ENCODE results near the gene CCDC107.

CCDC107 gene

GRCh38 chr9:35615981-35616680, 42.0 kb upstream of the CCDC107 start:
- Histone ChIP-seq H3K36me3 (ENCODE audit: insufficient read depth, low read length) (peaks cover 46% of the 10 kb centered on the region; the same call in 1 of the 2 replicates), H3K9ac (ENCODE audit: low read length) (peak overlapping the region; percentile 93), H3K9me2 (ENCODE audit: low read depth, low read length) (no peaks in the 10 kb centered on the region), H3K79me2 (ENCODE audit: insufficient read depth, low read length) (no peaks in the 10 kb centered on the region), H3K4me1 (ENCODE audit: insufficient read depth, low read length, severe bottlenecking) (peaks cover 59% of the 10 kb centered on the region), H2AFZ (ENCODE audit: low read length) (no peak overlapping the region), H3K4me3 (ENCODE audit: low read depth, low read length, poor library complexity, severe bottlenecking) (peak overlapping the region; percentile 74), H3K4me2 (ENCODE audit: low read length) (peak overlapping the region; percentile 95), H3K27ac (ENCODE audit: low read depth, low read length, poor library complexity, severe bottlenecking) (peak overlapping the region; percentile 100), H3K9me3 (ENCODE audit: low read length) (no peaks in the 10 kb centered on the region), H3K27me3 (ENCODE audit: insufficient read depth, low read length) (no peaks in the 10 kb centered on the region), H3F3A (ENCODE audit: insufficient read depth, low read length) (peaks cover 14% of the 10 kb centered on the region), H4K20me1 (ENCODE audit: insufficient read depth, low read length) (no peaks in the 10 kb centered on the region)
- no peak for TF ChIP-seq CTCF (IDR thresholded peaks at IDR 0.05; ENCODE audit: low read length)
- no peak for TF ChIP-seq EZH2 (IDR thresholded peaks at IDR 0.05; ENCODE audit: borderline replicate concordance, low read length)

GRCh38 chr9:35616681-35617459, 41.2 kb upstream of the CCDC107 start:
- no peaks in the 10 kb centered on the region for H3K9me3 ChIP-seq (ENCODE audit: low read length)
- H3K79me2 ChIP-seq (ENCODE audit: insufficient read depth, low read length), result no peaks in the 10 kb centered on the region
- H3K4me3 ChIP-seq (ENCODE audit: low read depth, low read length, poor library complexity, severe bottlenecking), result peak overlapping the region; percentile 74
- no peaks in the 10 kb centered on the region for H4K20me1 ChIP-seq (ENCODE audit: insufficient read depth, low read length)
- H3K9me2 ChIP-seq (ENCODE audit: low read depth, low read length), result no peaks in the 10 kb centered on the region
- H3K27me3 ChIP-seq (ENCODE audit: insufficient read depth, low read length), result no peaks in the 10 kb centered on the region
- H3K9ac ChIP-seq (ENCODE audit: low read length), result peak overlapping the region; percentile 93
- peaks cover 15% of the 10 kb centered on the region for H3F3A ChIP-seq (ENCODE audit: insufficient read depth, low read length)
- peak overlapping the region; percentile 95 for H3K4me2 ChIP-seq (ENCODE audit: low read length)
- no peak overlapping the region for H2AFZ ChIP-seq (ENCODE audit: low read length)
- peaks cover 39% of the 10 kb centered on the region; the same call in 1 of the 2 replicates for H3K36me3 ChIP-seq (ENCODE audit: insufficient read depth, low read length)
- peaks cover 66% of the 10 kb centered on the region for H3K4me1 ChIP-seq (ENCODE audit: insufficient read depth, low read length, severe bottlenecking)
- peak overlapping the region; percentile 100 for H3K27ac ChIP-seq (ENCODE audit: low read depth, low read length, poor library complexity, severe bottlenecking)
- TF ChIP-seq EZH2 (IDR thresholded peaks at IDR 0.05; ENCODE audit: borderline replicate concordance, low read length), result no peak
- peak; percentile 56; the same call in 1 of the 2 replicates for TF ChIP-seq CTCF (IDR thresholded peaks at IDR 0.05; ENCODE audit: low read length)

GRCh38 chr9:35617548-35617947, 40.5 kb upstream of the CCDC107 start:
- TF ChIP-seq CTCF (IDR thresholded peaks at IDR 0.05; ENCODE audit: low read length) (0 out of 2 replicates have a peak, but pooled peaks have one; percentile 11), EZH2 (IDR thresholded peaks at IDR 0.05; ENCODE audit: borderline replicate concordance, low read length) (no peak)
- Histone ChIP-seq H2AFZ (ENCODE audit: low read length) (no peak overlapping the region), H3K27ac (ENCODE audit: low read depth, low read length, poor library complexity, severe bottlenecking) (peak overlapping the region; percentile 100), H3K4me1 (ENCODE audit: insufficient read depth, low read length, severe bottlenecking) (peaks cover 73% of the 10 kb centered on the region), H3K4me2 (ENCODE audit: low read length) (peak overlapping the region; percentile 95), H3K9ac (ENCODE audit: low read length) (peak overlapping the region; percentile 93), H3K9me2 (ENCODE audit: low read depth, low read length) (no peaks in the 10 kb centered on the region), H3K9me3 (ENCODE audit: low read length) (no peaks in the 10 kb centered on the region), H3K36me3 (ENCODE audit: insufficient read depth, low read length) (peaks cover 34% of the 10 kb centered on the region; the same call in 1 of the 2 replicates), H3K4me3 (ENCODE audit: low read depth, low read length, poor library complexity, severe bottlenecking) (peak overlapping the region; percentile 74), H3F3A (ENCODE audit: insufficient read depth, low read length) (peaks cover 15% of the 10 kb centered on the region), H3K79me2 (ENCODE audit: insufficient read depth, low read length) (no peaks in the 10 kb centered on the region), H3K27me3 (ENCODE audit: insufficient read depth, low read length) (no peaks in the 10 kb centered on the region), H4K20me1 (ENCODE audit: insufficient read depth, low read length) (no peaks in the 10 kb centered on the region)

Data from OCI-LY1 (cell line).